Fibroblast of lung (primary cell): Measurements from ENCODE around the gene CHST11.

Source experiments
- EZH2 ChIP-seq: IDR thresholded peaks from 2 replicates; pipeline ENCODE4 v1.5.1; 2012; ENCODE audit warnings: low read length, control low read depth, mild to moderate bottlenecking; ENCODE audit errors: missing control alignments
- TF ChIP-seq, protein P1 (sequence below), 2 donors: IDR thresholded peaks in 1 of 2; conservative IDR thresholded peaks in 1 of 2; 1 replicate in 1 of 2; 2 replicates in 1 of 2; pipeline ENCODE4 v1.5.1; 2011 to 2012; ENCODE audit warnings: low read length in 2 of 2, control low read depth in 1 of 2, inconsistent platforms in 1 of 2, low read depth in 1 of 2, mild to moderate bottlenecking in 1 of 2

DNA sequence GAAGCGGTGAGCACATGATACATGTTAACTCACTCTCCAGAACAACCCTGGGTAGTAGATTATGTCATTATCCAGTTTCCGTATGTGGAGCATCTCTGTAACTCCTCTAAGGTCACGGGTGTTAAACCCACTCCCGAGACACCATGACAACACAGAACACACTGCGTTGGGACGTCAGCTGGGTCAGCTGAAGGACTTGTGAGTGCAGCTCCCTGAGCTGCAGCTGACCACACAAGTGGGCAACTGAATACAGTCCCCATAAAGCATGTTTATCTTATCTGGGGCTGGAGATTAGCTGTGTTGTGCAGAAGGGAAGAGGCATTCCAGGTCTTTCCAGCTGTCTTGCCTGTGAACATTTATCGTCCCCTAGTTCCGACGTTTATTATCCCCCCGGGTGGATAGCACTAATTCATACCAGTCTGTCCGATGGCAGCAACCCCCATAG, 211.5 kb downstream of the CHST11 start:
- TF ChIP-seq EZH2, result no peak
- TF ChIP-seq, protein P1, sequence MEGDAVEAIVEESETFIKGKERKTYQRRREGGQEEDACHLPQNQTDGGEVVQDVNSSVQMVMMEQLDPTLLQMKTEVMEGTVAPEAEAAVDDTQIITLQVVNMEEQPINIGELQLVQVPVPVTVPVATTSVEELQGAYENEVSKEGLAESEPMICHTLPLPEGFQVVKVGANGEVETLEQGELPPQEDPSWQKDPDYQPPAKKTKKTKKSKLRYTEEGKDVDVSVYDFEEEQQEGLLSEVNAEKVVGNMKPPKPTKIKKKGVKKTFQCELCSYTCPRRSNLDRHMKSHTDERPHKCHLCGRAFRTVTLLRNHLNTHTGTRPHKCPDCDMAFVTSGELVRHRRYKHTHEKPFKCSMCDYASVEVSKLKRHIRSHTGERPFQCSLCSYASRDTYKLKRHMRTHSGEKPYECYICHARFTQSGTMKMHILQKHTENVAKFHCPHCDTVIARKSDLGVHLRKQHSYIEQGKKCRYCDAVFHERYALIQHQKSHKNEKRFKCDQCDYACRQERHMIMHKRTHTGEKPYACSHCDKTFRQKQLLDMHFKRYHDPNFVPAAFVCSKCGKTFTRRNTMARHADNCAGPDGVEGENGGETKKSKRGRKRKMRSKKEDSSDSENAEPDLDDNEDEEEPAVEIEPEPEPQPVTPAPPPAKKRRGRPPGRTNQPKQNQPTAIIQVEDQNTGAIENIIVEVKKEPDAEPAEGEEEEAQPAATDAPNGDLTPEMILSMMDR (conservative IDR thresholded peaks at IDR 0.05 in 1 of 2, IDR thresholded peaks at IDR 0.05 in 1 of 2; ENCODE audit: low read depth in 1 of 2, low read length in 2 of 2), result no peak
